ENCODE measurements around the gene ZNF28. TPM values are rescaled to one million over a fixed set of nuclear protein-coding genes. Genes with fewer than 3 reads are reported as not detected.
"Not testable (repeated sequence)": the region's sequence is repeated elsewhere in the genome, so short reads cannot be mapped to it uniquely, and the experiment has no call there.

ZNF28 gene
- total and polyA plus RNA-seq, 2 donors (not counting 1 experiment from before 2014, with no cell fraction given), result 11.4 to 15.7 TPM

DNA sequence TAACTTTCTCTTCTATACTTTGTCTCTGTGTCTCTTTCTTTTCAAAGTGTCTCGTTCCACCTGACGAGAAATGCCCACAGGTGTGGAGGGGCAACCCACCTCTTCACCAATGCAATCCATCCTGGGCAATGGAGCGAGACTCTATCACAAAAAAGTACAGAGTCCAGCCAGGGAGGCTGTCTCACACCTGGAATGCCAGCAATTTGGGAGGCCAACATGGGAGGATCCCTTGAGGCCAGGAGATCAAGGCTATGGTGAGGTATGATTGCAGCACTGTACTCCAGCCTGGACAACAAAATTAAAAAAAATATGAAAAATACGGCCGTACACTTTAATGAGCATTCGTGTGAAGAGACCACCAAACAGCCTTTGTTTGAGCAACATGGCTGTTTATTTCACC, 32.0 kb downstream of the ZNF28 start:
- no peak overlapping the region for H2AFZ ChIP-seq (ENCODE audit: low read length)
- no peaks in the 10 kb centered on the region for H3K9me3 ChIP-seq (ENCODE audit: control insufficient read depth, insufficient read depth, low read depth, low read length)
- H3K4me1 ChIP-seq (ENCODE audit: control insufficient read depth, extremely low read depth, insufficient read depth, low read length), result no peaks in the 10 kb centered on the region
- H4K20me1 ChIP-seq (ENCODE audit: control insufficient read depth, extremely low read depth, insufficient read depth, low read length), result no peaks in the 10 kb centered on the region
- no peaks in the 10 kb centered on the region for H3K27me3 ChIP-seq (ENCODE audit: control insufficient read depth, insufficient read depth, low read length)
- H3K27ac ChIP-seq (ENCODE audit: insufficient read depth, low read length), result no peak overlapping the region
- H3K4me3 ChIP-seq (replicated peaks in 1 of 4; ENCODE audit: control extremely low read depth in 1 of 4, insufficient read depth in 1 of 4, low read depth in 3 of 4, low read length in 4 of 4), result no peak overlapping the region
- no peak for TF ChIP-seq EZH2 (IDR thresholded peaks at IDR 0.05; ENCODE audit: low read length, missing control alignments)
- TF ChIP-seq, protein P1, sequence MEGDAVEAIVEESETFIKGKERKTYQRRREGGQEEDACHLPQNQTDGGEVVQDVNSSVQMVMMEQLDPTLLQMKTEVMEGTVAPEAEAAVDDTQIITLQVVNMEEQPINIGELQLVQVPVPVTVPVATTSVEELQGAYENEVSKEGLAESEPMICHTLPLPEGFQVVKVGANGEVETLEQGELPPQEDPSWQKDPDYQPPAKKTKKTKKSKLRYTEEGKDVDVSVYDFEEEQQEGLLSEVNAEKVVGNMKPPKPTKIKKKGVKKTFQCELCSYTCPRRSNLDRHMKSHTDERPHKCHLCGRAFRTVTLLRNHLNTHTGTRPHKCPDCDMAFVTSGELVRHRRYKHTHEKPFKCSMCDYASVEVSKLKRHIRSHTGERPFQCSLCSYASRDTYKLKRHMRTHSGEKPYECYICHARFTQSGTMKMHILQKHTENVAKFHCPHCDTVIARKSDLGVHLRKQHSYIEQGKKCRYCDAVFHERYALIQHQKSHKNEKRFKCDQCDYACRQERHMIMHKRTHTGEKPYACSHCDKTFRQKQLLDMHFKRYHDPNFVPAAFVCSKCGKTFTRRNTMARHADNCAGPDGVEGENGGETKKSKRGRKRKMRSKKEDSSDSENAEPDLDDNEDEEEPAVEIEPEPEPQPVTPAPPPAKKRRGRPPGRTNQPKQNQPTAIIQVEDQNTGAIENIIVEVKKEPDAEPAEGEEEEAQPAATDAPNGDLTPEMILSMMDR (conservative IDR thresholded peaks at IDR 0.05 in 1 of 2, IDR thresholded peaks at IDR 0.05 in 1 of 2; ENCODE audit: low read depth in 1 of 2, low read length in 2 of 2), result no peak
- no peak for DNase-seq (ENCODE audit: low read depth in 2 of 2)
- no peaks in the 10 kb centered on the region for H3K36me3 ChIP-seq (ENCODE audit: control insufficient read depth, insufficient read depth, low read length)
- no peak overlapping the region for H3K9ac ChIP-seq (ENCODE audit: insufficient read depth, low read length)
- H3K4me2 ChIP-seq (ENCODE audit: extremely low read depth, insufficient read depth, low read length), result no peak overlapping the region
- no peaks in the 10 kb centered on the region for H3K79me2 ChIP-seq (ENCODE audit: control insufficient read depth, insufficient read depth, low read length)

DNA sequence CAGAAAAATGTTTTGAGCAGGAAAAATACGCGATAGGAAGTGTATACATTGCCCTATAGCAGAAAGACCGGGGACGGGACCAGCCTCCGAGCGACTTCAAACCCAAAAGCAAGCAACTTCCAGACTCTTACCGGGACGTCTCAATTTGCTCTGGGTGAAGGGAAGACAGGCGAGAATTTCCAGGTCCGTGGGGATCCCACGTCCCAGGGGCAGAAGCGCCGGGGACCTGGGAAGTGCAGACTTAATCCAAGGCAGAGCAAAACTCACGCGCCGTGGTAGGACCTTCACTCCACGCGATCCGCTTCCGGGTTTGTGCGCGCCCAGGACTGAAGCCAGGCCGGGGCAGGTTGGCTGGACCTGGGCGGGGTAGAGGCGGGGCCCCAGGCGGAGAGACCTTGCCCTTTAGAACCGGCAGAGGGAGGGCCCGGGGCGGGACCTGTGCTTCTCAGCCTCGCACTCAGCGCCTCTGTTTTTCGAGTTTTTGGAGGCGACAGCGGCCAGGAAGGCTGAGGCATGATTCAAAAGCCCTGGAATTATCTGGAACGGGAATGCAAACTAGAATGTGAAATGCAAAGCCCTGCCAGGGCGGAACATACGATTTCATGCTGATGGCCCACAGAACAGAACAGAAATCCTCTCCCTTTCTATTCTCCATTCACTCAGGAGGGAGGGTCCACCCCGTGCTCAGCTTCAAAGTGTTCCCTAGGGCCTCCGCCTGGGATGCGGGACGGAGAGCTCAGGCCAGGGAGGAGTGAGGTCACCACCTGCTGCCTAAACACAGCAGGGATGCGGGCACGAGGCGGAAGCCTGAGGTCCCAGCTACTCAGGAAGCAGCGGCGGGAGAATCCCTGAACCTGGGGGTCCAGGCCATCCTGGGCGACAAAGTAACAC, 34.7 kb downstream of the ZNF28 start, which contains the start of gene ZNF600:
Gene ZNF600 (minus strand): TSS at position 328 of the 891 bp plus-strand sequence. CDS start 7,903 bp downstream, outside the sequence.
- H3K27ac ChIP-seq (ENCODE audit: insufficient read depth, low read length); H4K20me1 ChIP-seq (ENCODE audit: control insufficient read depth, extremely low read depth, insufficient read depth, low read length); H3K4me1 ChIP-seq (ENCODE audit: control insufficient read depth, extremely low read depth, insufficient read depth, low read length); H3K9me3 ChIP-seq (ENCODE audit: control insufficient read depth, insufficient read depth, low read depth, low read length); H3K36me3 ChIP-seq (ENCODE audit: control insufficient read depth, insufficient read depth, low read length); H3K9ac ChIP-seq (ENCODE audit: insufficient read depth, low read length); H3K79me2 ChIP-seq (ENCODE audit: control insufficient read depth, insufficient read depth, low read length); H3K27me3 ChIP-seq (ENCODE audit: control insufficient read depth, insufficient read depth, low read length): not testable (repeated sequence)
- Histone ChIP-seq H3K4me2 (ENCODE audit: extremely low read depth, insufficient read depth, low read length) (peak within 1 kb of the TSS; percentile 73), H3K4me3 (replicated peaks in 1 of 4; ENCODE audit: control extremely low read depth in 1 of 4, insufficient read depth in 1 of 4, low read depth in 3 of 4, low read length in 4 of 4) (peak within 1 kb of the TSS; percentile 55 to 75 (median 68)), H2AFZ (ENCODE audit: low read length) (peak within 1 kb of the TSS; percentile 71)
- DNase-seq (ENCODE audit: low read depth in 2 of 2), result peak; percentile 58 to 73

DNA sequence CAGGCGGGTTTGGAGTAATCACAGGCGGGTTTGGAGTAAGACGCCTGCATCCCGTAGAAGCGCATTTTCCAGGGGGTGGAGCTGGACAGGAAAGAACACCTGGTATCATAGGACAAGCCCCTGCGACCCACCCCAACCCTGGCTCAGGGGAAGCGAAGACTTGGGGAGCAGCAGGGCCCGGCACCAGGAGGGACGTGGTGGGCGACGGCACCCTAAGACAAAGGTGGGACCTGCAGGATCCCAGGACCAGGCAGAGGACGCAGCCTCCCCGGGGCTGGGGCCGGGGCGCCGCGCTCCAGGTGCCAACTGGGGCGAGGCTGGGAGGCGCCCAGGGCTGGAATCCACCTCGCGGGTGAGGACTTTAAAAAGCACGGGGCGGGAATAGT, 35.4 kb downstream of the ZNF28 start:
- no peaks in the 10 kb centered on the region for H3K4me1 ChIP-seq (ENCODE audit: control insufficient read depth, extremely low read depth, insufficient read depth, low read length)
- H3K79me2 ChIP-seq (ENCODE audit: control insufficient read depth, insufficient read depth, low read length), result no peaks in the 10 kb centered on the region
- no peaks in the 10 kb centered on the region for H3K36me3 ChIP-seq (ENCODE audit: control insufficient read depth, insufficient read depth, low read length)
- peak overlapping the region; percentile 55 to 75 (median 68) for H3K4me3 ChIP-seq (replicated peaks in 1 of 4; ENCODE audit: control extremely low read depth in 1 of 4, insufficient read depth in 1 of 4, low read depth in 3 of 4, low read length in 4 of 4)
- peak overlapping the region; percentile 71 for H2AFZ ChIP-seq (ENCODE audit: low read length)
- DNase-seq (ENCODE audit: low read depth in 2 of 2), result no peak
- H4K20me1 ChIP-seq (ENCODE audit: control insufficient read depth, extremely low read depth, insufficient read depth, low read length), result no peaks in the 10 kb centered on the region
- no peak overlapping the region for H3K9ac ChIP-seq (ENCODE audit: insufficient read depth, low read length)
- no peaks in the 10 kb centered on the region for H3K9me3 ChIP-seq (ENCODE audit: control insufficient read depth, insufficient read depth, low read depth, low read length)
- no peaks in the 10 kb centered on the region for H3K27me3 ChIP-seq (ENCODE audit: control insufficient read depth, insufficient read depth, low read length)
- peak overlapping the region; percentile 73 for H3K4me2 ChIP-seq (ENCODE audit: extremely low read depth, insufficient read depth, low read length)
- no peak overlapping the region for H3K27ac ChIP-seq (ENCODE audit: insufficient read depth, low read length)
- TF ChIP-seq, protein P1 (conservative IDR thresholded peaks at IDR 0.05 in 1 of 2, IDR thresholded peaks at IDR 0.05 in 1 of 2; ENCODE audit: low read depth in 1 of 2, low read length in 2 of 2), result no peak
- TF ChIP-seq EZH2 (IDR thresholded peaks at IDR 0.05; ENCODE audit: low read length, missing control alignments), result no peak
